K562 (cell line): Measurements from ENCODE around the gene LRRC71. TPM values are rescaled to one million over a fixed set of nuclear protein-coding genes. Genes with fewer than 3 reads are reported as not detected.

Source experiments
- CCNT2 ChIP-seq: IDR thresholded peaks from 2 replicates; pipeline ENCODE4 v1.6.1; 2011; ENCODE audit warnings: borderline replicate concordance, low read depth, mild to moderate bottlenecking, moderate library complexity, mixed read lengths, low read length; ENCODE audit not compliant: insufficient read length; ENCODE audit errors: extremely low read depth
- CREM ChIP-seq: IDR thresholded peaks from 2 replicates; pipeline ENCODE4 v1.6.1; 2014; ENCODE audit warnings: antibody characterized with exemption, low read depth
- ILF3 ChIP-seq: fragments of 450-650 bp; IDR thresholded peaks from 2 replicates; pipeline ENCODE4 v1.6.1; 2018; ENCODE audit warnings: antibody characterized with exemption, mild to moderate bottlenecking, moderate library complexity, borderline replicate concordance
- IRF1 ChIP-seq: sonication (generic); formaldehyde crosslinking; IDR thresholded peaks from 2 replicates; pipeline ENCODE4 v1.8.0; 2022; ENCODE audit warnings: missing genetic modification reagents, mild to moderate bottlenecking, borderline replicate concordance
- KAT7 ChIP-seq: sonication (generic); formaldehyde crosslinking; IDR thresholded peaks from 2 replicates; pipeline ENCODE4 v1.8.0; 2022; ENCODE audit warnings: missing genetic modification reagents, mild to moderate bottlenecking, borderline replicate concordance
- MNT ChIP-seq, 2 experiments: fragments of 450-650 bp; conservative IDR thresholded peaks; 2 replicates each; pipeline ENCODE4 v1.6.1; 2017; ENCODE audit warnings: mild to moderate bottlenecking in 2 of 2, moderate library complexity in 2 of 2
- PHF20 ChIP-seq: fragments of 450-650 bp; IDR thresholded peaks from 2 replicates; pipeline ENCODE4 v1.6.1; 2018; ENCODE audit not compliant: partially characterized antibody
- RB1 ChIP-seq: fragments of 450-650 bp; IDR thresholded peaks from 2 replicates; pipeline ENCODE4 v1.6.1; 2017; ENCODE audit warnings: low read depth, mild to moderate bottlenecking
- RCOR1 ChIP-seq, 2 experiments: IDR thresholded peaks; 2 replicates each; pipeline ENCODE4 v1.6.1; 2012; ENCODE audit warnings: low read depth in 2 of 2, low read length in 2 of 2, borderline replicate concordance in 1 of 2, improper control_type of control experiment in 1 of 2
- TFAM ChIP-seq: fragments of 250-450 bp; sonication (Bioruptor Pico); conservative IDR thresholded peaks from 2 replicates; pipeline ENCODE4 v1.5.0; 2021; ENCODE audit warnings: mild to moderate bottlenecking, moderate library complexity
- VEZF1 ChIP-seq: fragments of 200-800 bp; sonication (Bioruptor generic); IDR thresholded peaks from 2 replicates; pipeline ENCODE4 v1.6.1; 2017; ENCODE audit warnings: missing genetic modification characterization, missing compliant biosample characterization
- ZBTB33 ChIP-seq: sonication (generic); formaldehyde crosslinking; IDR thresholded peaks from 2 replicates; pipeline ENCODE4 v1.8.1; 2023; ENCODE audit warnings: mild to moderate bottlenecking, missing genetic modification reagents
- ZBTB49 ChIP-seq: sonication (generic); formaldehyde crosslinking; IDR thresholded peaks from 2 replicates; pipeline ENCODE4 v1.8.0; 2022; ENCODE audit warnings: missing genetic modification reagents, mild to moderate bottlenecking, borderline replicate concordance
- ZBTB7A ChIP-seq: IDR thresholded peaks from 2 replicates; pipeline ENCODE4 v1.6.1; 2011; ENCODE audit warnings: low read depth, mild to moderate bottlenecking, low read length, moderate library complexity, borderline replicate concordance; ENCODE audit not compliant: control insufficient read depth
- polyA plus RNA-seq, 8 experiments: library from polyadenylated mRNA; depleted of rRNA in 4 of 8; stranded (reverse) in 5 of 8; unstranded in 3 of 8; fragments of >200 nt; fragmentation: Nextera tagmentation in 2 of 8; fragmentation: Illumina TruSeq in 1 of 8; extraction: Ambion mirVana in 2 of 8; extraction: Trizol in 1 of 8; gene quantifications; 2 replicates each; pipeline versions ENCODE4 v1.2.1 to v1.2.3, GENCODE V29; 2011 to 2014; ENCODE audit warnings: inconsistent platforms in 1 of 8, missing spikeins in 1 of 8
- total RNA-seq, 7 experiments: library from RNA; depleted of rRNA in 6 of 7; stranded (reverse); fragments of >200 nt in 6 of 7; fragmentation: Illumina TruSeq in 2 of 7; extraction: Trizol in 2 of 7; gene quantifications; 2 replicates each; pipeline versions ENCODE4 v1.2.1 to v1.2.3, GENCODE V29; 2011 to 2021; ENCODE audit warnings: low replicate concordance in 1 of 7

LRRC71 gene
- total and polyA plus RNA-seq, 9 of the 15 experiments (the other 6 are each of a cell fraction or from before 2014, with no cell fraction given), result 0.06 to 1.2 (median 0.51) TPM; not detected in 1

- TF ChIP-seq IRF1 (no peak), KAT7 (CRISPR knock-in tag) (0 out of 2 replicates have a peak, but pooled peaks have one; percentile 55), ZBTB7A (peak; percentile 90), CCNT2 (peak; percentile 71), VEZF1 (CRISPR knock-in tag) (peak; percentile 83), ILF3 (no peak), ZBTB33 (CRISPR knock-in tag) (0 out of 2 replicates have a peak, but pooled peaks have one; percentile 55), TFAM (no peak), MNT (conservative IDR thresholded peaks at IDR 0.05) (peak in 1 of 2 experiments; percentile 49; a peak in 2 of 4 replicates), CREM (peak; percentile 83), PHF20 (no peak), RCOR1 (IDR thresholded peaks at IDR 0.05; ENCODE audit: borderline replicate concordance in 1 of 2, low read depth in 2 of 2, low read length in 2 of 2) (peak; percentile 64 to 72; a peak in 3 of 4 replicates), RB1 (peak; percentile 90), ZBTB49 (CRISPR knock-in tag) (no peak)
Observed at GRCh38 chr1:156892190-156893047, 28.0 kb upstream of the LRRC71 start (continued).
